ENCODE data around the gene RABGAP1L.

DNA sequence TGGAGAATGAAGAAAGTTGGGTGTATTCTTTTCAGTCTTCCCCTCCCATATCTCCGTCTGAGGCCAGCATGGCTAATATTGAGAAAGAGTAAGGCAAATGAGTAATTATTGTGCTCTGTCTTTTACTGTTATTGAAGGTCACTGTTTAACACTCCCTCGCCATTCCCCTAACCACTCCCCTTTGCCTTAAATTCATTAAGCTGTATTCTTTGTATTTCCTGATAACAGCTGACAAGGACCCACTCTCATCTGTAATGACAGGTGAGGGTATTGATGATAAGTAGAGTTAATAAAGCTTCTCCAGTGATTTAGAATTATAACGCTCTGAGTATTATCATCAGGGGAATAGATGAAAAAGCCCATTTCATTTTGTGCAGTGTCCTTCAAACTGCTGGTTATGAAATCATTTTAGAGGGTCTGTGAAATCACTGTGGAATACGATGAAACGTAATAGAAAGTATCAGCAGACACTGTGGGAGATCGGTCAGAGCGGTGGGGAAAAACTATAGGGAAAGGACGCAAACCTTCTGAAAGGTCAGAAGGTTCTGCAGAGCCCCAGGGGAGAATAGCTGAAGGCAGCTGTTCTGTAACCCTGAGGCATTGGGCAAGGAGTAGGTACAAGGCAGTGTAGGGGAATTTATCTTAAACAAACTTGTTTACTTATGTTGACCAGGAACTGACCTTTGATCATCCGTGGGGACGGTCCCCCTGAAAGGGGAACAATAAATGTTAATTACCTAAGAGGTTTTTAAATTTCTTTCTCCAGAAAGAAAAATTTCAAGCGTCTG, 794.2 kb downstream of the RABGAP1L start:
- TF ChIP-seq, protein P1, sequence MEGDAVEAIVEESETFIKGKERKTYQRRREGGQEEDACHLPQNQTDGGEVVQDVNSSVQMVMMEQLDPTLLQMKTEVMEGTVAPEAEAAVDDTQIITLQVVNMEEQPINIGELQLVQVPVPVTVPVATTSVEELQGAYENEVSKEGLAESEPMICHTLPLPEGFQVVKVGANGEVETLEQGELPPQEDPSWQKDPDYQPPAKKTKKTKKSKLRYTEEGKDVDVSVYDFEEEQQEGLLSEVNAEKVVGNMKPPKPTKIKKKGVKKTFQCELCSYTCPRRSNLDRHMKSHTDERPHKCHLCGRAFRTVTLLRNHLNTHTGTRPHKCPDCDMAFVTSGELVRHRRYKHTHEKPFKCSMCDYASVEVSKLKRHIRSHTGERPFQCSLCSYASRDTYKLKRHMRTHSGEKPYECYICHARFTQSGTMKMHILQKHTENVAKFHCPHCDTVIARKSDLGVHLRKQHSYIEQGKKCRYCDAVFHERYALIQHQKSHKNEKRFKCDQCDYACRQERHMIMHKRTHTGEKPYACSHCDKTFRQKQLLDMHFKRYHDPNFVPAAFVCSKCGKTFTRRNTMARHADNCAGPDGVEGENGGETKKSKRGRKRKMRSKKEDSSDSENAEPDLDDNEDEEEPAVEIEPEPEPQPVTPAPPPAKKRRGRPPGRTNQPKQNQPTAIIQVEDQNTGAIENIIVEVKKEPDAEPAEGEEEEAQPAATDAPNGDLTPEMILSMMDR (conservative IDR thresholded peaks at IDR 0.05; ENCODE audit: low read length): no peak
- TF ChIP-seq EZH2phosphoT487 (IDR thresholded peaks at IDR 0.05; ENCODE audit: borderline replicate concordance, low read depth, low read length): no peak

Measured in OCI-LY7 (cell line).